ENCODE measurements around the gene SCFD2.
A peak's percentile ranks its signal among the peaks of the same experiment; 100 is the strongest.
"Not testable (repeated sequence)": the region's sequence is repeated elsewhere in the genome, so short reads cannot be mapped to it uniquely, and the experiment has no call there.

SCFD2 gene

DNA sequence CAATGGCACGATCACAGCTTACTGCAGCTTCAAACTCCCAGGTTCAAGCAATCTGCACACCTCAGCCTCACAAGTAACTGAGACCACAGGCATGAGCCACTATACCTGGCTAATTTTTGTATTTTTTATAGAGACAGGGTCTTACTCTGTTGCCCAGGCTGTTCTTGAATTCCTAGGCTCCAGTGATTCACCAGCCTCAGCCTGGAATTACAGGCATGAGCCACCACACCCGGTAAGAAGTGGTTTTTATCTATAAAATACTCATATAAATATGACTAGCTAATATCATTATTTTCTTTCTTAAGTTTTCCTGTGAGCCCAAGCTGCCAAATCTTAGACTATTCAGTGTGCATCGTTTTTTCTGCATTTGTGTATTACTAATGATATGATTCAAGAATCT is 4.4 kb downstream of the SCFD2 start:
- TF ChIP-seq, protein P1, sequence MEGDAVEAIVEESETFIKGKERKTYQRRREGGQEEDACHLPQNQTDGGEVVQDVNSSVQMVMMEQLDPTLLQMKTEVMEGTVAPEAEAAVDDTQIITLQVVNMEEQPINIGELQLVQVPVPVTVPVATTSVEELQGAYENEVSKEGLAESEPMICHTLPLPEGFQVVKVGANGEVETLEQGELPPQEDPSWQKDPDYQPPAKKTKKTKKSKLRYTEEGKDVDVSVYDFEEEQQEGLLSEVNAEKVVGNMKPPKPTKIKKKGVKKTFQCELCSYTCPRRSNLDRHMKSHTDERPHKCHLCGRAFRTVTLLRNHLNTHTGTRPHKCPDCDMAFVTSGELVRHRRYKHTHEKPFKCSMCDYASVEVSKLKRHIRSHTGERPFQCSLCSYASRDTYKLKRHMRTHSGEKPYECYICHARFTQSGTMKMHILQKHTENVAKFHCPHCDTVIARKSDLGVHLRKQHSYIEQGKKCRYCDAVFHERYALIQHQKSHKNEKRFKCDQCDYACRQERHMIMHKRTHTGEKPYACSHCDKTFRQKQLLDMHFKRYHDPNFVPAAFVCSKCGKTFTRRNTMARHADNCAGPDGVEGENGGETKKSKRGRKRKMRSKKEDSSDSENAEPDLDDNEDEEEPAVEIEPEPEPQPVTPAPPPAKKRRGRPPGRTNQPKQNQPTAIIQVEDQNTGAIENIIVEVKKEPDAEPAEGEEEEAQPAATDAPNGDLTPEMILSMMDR (IDR thresholded peaks at IDR 0.05; ENCODE audit: low read length, missing control alignments), result no peak
- peak; percentile 19 for DNase-seq (ENCODE audit: low read depth)
- no peak overlapping the region for H3K4me3 ChIP-seq (replicated peaks; ENCODE audit: low read depth, low read length)

DNA sequence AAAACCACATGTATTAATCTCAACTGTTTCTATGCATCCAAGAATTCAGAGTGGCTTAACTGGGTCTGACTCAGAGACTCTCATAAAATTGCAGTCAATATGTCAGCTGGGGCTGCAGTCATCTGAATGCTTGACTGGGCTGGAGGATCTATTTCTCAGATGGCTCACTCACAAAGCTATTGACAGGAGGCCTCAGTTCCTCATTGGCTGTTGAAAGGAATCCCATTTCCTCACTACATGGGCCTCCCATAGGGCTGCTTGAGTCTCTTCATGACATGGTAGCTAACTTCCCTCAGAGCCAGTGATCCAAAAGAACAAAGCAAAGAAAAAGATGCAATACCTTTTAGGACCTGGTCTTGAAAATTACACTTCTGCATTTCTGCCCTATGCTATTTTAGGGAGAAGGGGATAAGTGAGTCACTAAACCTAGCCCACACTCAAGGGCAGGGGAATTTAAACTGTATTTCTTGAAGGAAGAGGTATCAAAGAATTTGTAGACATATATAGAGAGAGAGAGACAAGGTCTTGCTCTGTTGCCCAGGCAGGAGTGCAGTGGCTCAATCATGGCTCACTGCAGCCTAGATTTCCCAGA is 9.8 kb downstream of the SCFD2 start:
- no peak overlapping the region for H3K4me3 ChIP-seq (replicated peaks; ENCODE audit: low read depth, low read length)
- TF ChIP-seq, protein P1 (IDR thresholded peaks at IDR 0.05; ENCODE audit: low read length, missing control alignments), result no peak
- no peak for DNase-seq (ENCODE audit: low read depth)

DNA sequence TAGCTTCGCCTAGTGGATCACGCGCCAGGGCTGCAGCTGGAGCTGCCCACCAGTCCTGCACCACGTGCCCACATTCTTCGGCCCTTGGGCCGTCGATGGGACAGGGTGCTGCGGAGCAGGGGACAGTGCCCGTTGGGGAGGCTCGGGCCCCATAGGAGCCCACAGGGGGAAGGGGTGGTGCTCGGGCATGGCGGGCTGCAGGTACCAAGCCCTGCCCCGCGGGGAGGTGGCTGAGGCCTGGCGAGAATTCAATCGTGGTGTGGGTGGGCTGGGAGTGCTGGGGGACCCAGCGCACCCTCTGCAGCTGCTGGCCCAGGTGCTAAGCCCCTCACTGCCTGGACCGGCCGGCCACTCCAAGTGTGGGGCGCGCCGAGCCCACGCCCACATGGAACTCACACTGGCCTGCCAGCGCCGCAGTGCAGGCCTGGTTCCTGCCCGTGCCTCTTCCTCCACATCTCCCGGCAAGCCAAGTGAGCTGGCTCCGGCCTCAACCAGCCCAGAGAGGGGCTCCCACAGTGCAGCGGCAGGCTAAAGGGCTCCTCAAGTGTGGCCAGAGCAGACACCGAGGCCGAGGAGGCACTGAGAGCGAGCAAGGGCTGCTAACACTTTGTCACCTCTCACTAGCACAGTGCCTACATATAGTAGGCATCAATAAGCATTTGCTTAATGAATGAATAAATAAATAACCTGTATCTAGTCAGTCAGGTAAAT is 11.7 kb downstream of the SCFD2 start:
- TF ChIP-seq, protein P1 (IDR thresholded peaks at IDR 0.05; ENCODE audit: low read length, missing control alignments), result no peak
- H3K4me3 ChIP-seq (replicated peaks; ENCODE audit: low read depth, low read length), result no peak overlapping the region
- no peak for DNase-seq (ENCODE audit: low read depth)

DNA sequence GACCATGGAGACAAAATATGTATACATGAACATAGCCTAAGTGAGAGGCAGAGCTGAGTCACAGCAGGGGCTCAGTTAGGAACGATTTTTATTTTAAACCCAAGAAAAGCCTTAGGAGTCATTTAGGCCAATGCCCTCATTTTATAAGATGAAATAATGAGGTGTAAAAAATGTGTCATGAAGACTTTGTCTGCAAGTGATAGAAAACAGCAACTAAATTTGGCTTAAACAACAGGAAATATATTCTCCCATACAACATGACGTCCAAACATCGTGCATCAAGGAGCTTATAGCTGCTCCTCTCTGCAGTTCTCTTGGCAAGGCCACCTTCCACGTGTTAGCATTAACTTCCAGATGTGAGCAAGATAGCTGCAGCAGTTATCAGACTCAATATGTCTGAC is 16.8 kb downstream of the SCFD2 start:
- TF ChIP-seq, protein P1 (IDR thresholded peaks at IDR 0.05; ENCODE audit: low read length, missing control alignments), result no peak
- no peak for DNase-seq (ENCODE audit: low read depth)
- no peak overlapping the region for H3K4me3 ChIP-seq (replicated peaks; ENCODE audit: low read depth, low read length)

DNA sequence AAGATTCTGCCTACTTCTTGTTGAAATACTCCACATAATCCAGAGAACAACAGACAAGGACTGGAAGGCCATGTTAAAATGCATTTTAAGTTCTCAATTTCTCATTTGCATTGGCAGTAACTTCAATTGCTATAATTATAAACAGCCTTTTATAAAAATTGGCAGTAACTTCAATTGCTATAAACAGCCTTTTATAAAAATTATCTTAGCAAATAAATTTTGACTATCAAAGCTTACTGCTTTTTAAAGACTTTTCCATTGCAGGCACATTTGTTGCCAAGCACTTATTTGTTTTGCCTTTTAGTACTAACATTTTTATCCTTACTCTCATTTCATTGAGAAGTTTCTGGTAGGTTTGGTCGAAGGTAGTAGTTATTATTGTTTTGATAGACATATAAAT is 17.8 kb downstream of the SCFD2 start:
- TF ChIP-seq, protein P1 (IDR thresholded peaks at IDR 0.05; ENCODE audit: low read length, missing control alignments), result no peak
- H3K4me3 ChIP-seq (replicated peaks; ENCODE audit: low read depth, low read length), result no peak overlapping the region
- DNase-seq (ENCODE audit: low read depth), result no peak

DNA sequence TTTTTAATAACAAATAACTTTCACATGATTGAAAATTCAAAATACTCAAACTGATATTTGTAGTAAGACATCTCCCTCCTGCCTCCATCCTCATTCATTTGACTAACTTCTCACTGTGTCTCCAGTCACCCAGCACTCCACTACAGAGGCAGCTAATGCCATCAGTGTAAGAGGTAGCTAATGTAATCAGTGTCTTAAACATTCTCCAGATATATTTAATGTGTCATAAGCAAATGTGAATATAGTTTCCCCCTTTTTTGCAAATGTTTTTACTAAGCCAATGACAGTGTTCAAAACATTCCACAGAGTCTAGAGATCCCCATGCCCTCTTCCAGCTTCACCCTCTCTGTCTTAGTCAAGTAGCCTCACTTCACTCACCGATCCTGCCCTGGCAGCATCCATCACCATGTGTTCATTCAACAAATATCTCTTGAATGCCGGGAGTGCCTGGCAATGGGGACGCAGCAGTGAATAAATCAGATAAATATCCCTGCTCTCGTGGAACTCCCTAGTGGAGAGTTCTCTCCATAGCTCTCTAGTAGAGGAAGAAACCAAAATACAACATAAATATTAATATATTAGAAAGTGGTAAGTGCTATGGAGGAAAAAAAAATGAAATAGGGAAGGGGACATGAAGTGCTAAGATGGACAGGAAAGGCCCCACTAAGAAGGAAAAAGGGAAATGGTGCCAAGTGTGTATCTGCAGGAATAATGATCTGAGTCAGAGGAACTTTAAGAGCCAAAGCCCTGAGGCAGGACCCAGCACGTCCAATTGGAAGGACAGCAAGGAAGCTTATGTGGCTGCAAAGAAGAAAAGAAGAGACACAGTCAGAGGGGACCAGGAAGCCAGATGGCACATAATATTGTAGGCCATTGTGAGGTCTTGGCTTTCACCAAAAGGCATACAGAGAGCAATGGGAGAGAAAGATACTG is 18.7 kb downstream of the SCFD2 start:
- DNase-seq (ENCODE audit: low read depth), result peak; percentile 46
- TF ChIP-seq, protein P1 (IDR thresholded peaks at IDR 0.05; ENCODE audit: low read length, missing control alignments), result peak; percentile 13
- H3K4me3 ChIP-seq (replicated peaks; ENCODE audit: low read depth, low read length), result no peak overlapping the region

DNA sequence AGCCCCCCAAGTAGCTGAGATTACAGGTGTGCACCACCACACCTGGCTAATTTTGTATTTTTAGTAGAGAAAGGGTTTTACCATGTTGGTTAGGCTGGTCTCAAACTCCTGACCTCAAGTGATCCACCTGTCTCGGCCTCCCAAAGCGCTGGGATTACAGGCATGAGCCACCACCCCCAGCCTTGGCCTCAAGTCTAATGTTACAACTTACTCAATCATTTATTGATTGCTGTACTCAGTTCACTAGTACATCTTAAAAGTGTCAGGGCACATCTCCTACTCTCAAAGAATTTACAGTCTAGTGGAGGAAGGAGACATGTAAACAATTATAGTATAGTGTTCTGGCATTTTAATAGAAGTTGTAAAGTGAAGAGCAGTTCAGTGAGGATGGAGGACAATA is 19.5 kb downstream of the SCFD2 start:
- H3K4me3 ChIP-seq (replicated peaks; ENCODE audit: low read depth, low read length), result not testable (repeated sequence)

DNA sequence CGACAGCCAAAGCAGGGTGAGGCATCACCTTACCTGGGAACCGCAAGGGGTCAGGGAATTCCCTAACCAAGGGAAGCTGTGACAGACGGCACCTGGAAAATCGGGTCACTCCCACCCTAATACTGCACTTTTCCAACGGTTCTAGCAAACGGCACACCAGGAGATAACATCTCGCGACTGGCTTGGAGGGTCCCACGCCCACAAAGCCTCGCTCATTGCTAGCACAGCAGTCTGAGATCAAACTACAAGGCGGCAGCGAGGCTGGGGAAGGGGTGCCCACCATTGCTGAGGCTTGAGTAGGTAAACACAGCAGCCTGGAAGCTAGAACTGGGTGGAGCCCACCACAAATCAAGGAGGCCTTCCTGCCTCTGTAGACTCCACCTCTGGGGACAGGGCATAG is 25.7 kb downstream of the SCFD2 start:
- not testable (repeated sequence) for DNase-seq (ENCODE audit: low read depth); H3K4me3 ChIP-seq (replicated peaks; ENCODE audit: low read depth, low read length)

More for the DNA sequence above, 19.5 kb downstream of the SCFD2 start:
- not testable (repeated sequence) for DNase-seq (ENCODE audit: low read depth)

DNA sequence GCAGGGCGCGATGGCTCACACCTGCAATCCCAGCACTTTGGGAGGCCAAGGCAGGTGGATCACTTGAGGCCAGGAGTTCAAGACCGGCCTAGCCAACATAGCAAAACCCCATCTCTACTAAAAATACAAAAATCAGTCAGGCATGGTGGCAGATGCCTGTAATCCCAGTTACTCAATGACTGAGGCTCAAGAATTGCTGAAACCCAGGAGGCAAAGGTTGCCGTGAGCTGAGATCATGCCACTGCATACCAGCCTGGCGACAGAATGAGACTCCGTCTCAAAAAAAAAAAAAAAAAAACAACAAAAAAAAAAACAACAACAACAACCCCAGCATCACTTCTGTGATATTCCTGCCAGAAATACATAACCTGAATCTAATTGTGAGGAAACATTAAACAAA is 30.9 kb downstream of the SCFD2 start:
- H3K4me3 ChIP-seq (replicated peaks; ENCODE audit: low read depth, low read length); DNase-seq (ENCODE audit: low read depth): not testable (repeated sequence)

Data from fibroblast of pulmonary artery (primary cell).